Measurements from ENCODE around the gene FPGS.

DNA sequence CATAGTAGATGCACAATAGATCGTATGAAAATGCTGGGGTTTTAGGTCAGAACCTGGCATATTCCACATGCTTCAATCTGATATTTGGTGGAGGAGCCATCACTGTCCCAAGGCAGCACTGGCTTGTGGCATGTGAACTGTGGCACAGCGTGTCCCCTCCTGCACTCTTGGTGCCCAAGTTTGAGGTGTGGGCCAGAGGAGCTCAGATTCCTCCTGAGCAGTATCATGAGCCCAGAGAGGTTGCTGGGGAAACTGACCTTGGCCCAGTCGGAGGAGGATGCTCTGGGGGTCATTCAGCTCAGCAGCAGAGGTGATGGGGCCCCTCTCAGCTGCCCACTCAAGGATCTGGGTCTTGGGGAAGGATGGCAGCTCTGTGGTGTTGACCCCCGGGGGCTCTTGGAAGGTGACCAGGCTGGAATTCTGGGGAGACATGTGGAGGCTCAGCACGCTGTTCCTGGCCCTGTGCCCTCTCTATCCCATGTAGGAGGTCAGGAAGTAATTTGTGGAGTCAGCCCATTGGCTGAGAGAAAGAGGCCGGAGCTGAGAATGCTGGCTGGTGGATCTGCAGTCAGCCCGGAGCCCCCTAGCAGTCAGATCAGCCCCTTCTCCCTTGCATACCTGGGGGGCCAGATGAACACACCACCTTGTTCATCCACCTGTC, 23.7 kb downstream of the FPGS start:
- no peak for TF ChIP-seq POLR2A (IDR thresholded peaks at IDR 0.05)
- TF ChIP-seq, protein P1, sequence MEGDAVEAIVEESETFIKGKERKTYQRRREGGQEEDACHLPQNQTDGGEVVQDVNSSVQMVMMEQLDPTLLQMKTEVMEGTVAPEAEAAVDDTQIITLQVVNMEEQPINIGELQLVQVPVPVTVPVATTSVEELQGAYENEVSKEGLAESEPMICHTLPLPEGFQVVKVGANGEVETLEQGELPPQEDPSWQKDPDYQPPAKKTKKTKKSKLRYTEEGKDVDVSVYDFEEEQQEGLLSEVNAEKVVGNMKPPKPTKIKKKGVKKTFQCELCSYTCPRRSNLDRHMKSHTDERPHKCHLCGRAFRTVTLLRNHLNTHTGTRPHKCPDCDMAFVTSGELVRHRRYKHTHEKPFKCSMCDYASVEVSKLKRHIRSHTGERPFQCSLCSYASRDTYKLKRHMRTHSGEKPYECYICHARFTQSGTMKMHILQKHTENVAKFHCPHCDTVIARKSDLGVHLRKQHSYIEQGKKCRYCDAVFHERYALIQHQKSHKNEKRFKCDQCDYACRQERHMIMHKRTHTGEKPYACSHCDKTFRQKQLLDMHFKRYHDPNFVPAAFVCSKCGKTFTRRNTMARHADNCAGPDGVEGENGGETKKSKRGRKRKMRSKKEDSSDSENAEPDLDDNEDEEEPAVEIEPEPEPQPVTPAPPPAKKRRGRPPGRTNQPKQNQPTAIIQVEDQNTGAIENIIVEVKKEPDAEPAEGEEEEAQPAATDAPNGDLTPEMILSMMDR (IDR thresholded peaks at IDR 0.05), result no peak
